HG02973 (cell line): ENCODE data around the gene TUBB2A.

Experiments
- ATAC-seq: cut with Tn5 transposase; IDR thresholded peaks from one replicate; pipeline ENCODE4 v1.9.1; 2021; ENCODE audit warnings: moderate library complexity; ENCODE audit not compliant: unreplicated experiment

TUBB2A gene

DNA sequence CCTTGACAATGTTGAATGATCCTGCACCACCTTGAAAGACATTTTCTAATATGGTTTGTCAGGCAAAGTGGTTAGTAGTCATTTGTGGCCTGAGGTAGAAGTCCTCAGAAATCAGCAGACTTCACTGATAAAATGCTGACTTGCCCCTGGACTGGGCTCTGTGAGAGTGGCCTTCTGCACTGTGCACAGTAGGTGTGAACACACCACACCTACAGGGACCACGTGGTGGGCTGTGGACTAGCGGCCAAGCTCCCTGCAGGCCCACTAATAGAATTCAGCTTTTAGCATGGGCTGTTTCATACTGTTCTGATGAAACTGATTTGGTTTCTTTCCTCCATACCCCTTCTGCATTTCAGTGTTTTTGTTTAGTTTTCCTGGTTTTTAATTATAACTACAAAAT lies 31.5 kb downstream of the TUBB2A start:
- ATAC-seq: no peak

DNA sequence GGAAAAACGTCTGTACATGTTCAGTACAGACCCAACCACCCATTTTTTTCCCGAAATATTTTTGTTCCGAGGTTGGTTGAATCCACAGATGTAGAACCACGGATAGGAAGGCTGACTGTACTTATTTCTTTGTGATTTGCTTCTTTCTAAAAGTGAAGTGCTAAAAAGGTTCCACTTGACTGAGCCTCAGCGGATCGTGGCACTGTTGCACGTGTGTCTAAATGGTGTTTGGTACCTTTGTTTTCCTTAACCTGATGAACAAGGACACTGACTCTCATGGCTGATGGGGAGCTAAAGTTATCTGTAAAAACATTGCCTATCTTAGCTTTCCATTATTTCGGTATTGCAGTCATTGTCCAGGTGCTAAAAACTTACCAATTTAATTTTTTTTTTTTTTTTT lies 32.7 kb downstream of the TUBB2A start:
- ATAC-seq: no peak

DNA sequence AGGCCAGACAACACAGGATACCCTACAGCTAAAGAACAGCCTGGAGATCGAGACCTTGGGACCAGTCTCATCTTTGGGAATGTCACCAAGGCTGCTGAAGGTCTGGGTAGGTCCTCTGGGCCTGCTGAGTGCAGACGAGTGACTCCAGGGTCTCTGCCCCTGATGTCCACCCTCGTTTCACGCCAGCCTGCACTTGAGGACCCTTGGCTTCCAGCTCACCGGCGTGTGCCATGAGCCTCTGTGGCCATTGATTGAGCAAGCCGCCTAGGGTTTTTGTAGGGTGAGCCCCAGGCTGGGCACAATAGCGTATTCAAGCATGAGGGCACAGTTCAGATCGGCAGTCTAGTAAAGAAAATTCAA lies 34.5 kb downstream of the TUBB2A start:
- ATAC-seq: no peak

DNA sequence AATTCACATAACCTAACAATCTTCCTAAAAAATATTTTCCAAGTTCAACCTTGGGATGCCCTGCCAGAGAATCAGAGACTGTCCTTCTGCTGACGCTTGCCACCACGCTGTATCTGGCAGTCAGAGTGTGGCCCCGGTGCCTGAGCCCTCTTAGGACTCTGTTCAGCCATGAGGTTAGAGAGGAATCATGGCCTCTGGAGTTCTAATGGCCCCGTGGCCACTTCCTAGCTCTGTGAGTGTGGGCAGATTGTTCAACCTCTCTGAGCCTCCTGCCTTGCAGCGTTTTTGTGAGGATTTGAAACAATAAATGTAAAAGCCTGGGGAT lies 36.6 kb downstream of the TUBB2A start:
- no peak for ATAC-seq

DNA sequence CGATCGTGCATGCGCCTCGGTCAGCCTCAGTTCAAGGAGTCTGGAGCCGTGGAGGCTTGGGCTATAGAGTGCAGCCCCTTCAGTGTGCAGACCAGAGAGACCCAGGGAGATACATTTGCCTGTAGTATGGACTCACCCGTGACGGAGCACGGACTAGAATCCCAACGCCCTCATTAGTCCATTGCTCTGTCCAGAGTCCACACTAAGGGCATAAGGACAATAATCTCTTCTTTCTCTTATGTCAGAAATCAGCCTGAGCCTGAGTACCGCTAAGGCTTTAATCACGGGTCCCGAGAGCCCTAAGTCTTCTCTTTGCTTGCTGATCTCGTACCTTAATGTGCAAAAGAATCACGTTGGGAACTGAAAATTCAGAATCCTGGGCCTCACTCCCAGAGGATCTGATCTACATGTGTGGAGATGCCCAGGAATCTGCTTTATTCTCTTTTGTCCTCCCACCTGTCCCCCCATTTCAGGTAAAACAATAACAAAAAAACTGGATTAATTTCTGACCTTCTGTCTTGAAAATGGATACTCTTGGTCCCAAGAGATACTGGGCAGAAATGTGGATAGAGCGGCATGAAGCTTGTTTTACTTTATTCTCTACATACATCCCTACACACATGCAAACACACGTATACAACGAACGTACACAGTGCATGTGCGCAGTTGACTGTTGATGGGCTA lies 38.2 kb downstream of the TUBB2A start:
- peak; percentile 26 for ATAC-seq

DNA sequence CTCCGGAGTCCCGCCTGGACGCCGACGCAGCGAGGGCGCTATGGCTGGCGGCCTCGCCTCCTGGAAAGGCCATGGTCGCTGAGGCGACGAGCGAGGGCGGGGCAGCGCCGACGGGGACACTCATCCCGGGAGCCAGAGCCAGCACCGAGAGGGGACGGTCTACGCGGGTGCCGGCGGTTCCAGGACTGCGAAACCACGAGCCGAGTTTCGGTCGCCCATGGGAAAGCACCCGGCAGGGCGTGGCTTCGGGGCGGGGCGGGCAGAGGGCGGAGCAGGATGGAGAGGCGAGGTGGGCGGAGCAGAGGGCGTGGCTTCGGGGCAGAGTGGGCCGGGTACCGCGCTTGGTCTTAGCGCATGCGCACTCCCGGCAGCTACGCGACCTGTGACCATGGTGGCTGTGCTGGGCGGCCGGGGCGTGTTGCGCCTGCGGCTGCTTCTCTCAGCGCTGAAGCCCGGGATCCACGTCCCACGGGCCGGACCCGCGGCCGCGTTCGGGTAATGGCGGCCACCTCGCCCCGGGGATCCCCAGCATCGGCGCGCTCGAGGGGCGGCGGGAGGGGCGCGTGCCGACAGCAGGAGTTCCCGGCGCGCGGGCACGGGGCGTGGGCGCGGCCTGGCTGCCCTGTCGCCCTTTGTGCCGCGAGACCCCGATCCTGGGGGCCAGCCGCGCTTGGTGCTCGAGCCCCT lies 38.8 kb downstream of the TUBB2A start, which contains the start of gene BPHL:
Gene BPHL, plus strand, starts transcription at position 359 of the 687 bp plus-strand sequence. Its CDS starts 30 bp downstream, at position 389.
- peak; percentile 84 for ATAC-seq

DNA sequence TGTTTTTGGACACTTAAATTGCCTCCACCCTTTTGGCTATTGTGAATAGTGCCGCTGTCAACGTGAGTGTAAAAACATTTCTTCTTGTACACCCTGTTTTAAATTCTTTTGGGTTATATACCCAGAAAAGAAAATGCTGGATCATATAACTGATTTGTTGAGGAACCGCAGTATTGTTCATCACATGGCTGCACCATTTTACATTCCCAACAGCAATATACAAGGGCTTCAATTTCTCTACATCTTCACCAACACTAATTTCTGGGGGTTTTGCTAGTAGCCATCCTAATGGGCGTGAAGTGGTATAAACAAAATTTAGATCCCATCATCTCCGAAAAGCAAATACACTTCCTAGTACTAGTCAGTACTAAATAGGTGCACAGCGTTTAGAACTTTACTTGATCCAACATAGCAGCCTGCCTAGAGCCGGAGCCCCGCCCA lies 39.4 kb downstream of the TUBB2A start:
- ATAC-seq: no peak

DNA sequence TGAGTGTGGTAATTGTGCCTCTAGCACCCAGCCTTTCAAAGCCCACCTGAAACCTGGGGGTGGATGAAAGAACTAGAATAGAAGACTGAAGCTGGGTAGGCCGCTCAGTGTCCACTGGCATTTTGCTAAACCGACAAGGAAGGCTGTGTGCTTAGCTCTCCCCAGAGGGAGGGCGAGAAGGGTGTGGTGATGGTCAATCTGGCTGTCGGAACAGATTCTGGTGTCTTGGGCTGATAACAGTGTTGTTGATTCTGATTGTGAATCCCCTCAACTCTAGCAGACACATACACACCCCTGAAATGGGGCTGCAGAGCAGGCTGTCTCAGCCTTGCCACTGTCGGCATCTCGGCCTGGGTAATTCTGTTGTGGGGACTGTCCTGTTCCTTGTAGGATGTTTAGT lies 43.0 kb downstream of the TUBB2A start:
- ATAC-seq: no peak

DNA sequence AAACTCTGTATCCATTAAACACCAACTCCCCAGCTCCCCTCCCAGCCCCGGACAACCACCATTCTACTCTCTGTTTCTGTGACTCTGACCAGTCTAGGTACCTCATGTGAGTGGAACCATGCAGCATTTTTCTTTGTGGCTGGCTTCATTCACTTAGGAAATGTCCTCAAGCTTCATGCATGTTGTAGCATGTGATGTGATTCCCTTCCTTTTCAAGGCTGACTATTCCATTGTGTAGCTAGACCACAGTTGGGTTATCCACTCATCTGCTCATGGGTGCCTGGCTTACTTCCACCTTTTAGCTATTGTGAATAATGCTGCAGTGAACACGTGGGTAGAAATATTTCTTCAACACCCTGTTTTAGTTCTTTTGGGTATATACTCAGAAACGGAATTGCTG lies 47.6 kb downstream of the TUBB2A start:
- ATAC-seq: no peak

DNA sequence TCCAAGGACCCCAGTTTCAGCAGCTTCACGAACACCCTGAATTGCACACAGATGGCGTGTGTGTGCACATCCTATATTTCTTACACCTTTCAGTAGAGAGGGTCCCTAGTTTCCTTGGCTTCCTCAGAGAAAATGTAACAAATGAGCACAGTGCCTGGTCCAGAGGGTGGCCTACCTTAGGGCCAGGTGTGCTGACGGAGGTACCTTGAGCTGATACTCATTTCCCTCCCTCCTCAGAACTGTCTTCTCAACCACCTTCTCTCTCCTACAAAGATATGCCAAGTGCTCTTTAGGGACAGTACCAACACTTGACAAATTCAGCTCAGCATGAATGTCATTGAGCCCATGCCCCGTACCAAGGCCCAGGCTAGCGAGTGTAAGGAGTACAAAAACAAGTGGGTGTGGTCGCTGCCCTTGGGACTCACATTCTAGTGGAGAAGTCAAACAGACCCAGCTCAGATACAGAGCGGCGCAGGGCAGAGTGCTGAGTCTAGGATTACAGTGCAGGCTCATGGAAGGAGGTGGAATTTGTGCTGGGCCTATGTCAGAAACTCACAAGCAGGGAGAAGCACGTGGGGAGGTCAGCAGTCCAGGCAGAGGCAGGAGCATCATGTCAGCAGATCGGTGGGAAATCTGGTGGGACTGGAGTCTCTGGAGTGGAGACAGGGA lies 48.5 kb downstream of the TUBB2A start:
- no peak for ATAC-seq
